ENCODE data around the gene PNN. TPM values are rescaled to one million over a fixed set of nuclear protein-coding genes. Genes with fewer than 3 reads are reported as not detected.

Gene PNN
- total and polyA plus RNA-seq, 9 of the 15 experiments (the other 6 are each of a cell fraction or from before 2014, with no cell fraction given), result 30.2 to 188 (median 69.7) TPM

GRCh38 chr14:39174560-39175444 lies at the start of gene PNN (continued):
- TF ChIP-seq NBN (IDR thresholded peaks at IDR 0.05; ENCODE audit: low read depth), result 0 out of 2 replicates have a peak, but pooled peaks have one; percentile 22
- 0 out of 4 replicates have a peak, but pooled peaks of 1 of the 2 experiments have one; percentile 36 for TF ChIP-seq ARNT (IDR thresholded peaks at IDR 0.05)
- TF ChIP-seq BHLHE40 (IDR thresholded peaks at IDR 0.05; ENCODE audit: low read length), result peak; percentile 93
- TF ChIP-seq HCFC1 (IDR thresholded peaks at IDR 0.05; ENCODE audit: low read depth, low read length), result peak; percentile 56
- no peak for TF ChIP-seq FOXK1 (CRISPR knock-in tag; IDR thresholded peaks at IDR 0.05; ENCODE audit: borderline replicate concordance)
- peak; percentile 57; the same call in 1 of the 2 replicates for TF ChIP-seq GTF2E2 (tag; IDR thresholded peaks at IDR 0.05)
- peak; percentile 82; the same call in 1 of the 2 replicates for TF ChIP-seq EP400 (IDR thresholded peaks at IDR 0.05)
- TF ChIP-seq MAFF (IDR thresholded peaks at IDR 0.05; ENCODE audit: low read length), result peak; percentile 49; the same call in 1 of the 2 replicates
- no peak for TF ChIP-seq OTX1 (CRISPR knock-in tag; IDR thresholded peaks at IDR 0.05)
- peak; percentile 72 for TF ChIP-seq ZNF384 (IDR thresholded peaks at IDR 0.05; ENCODE audit: low read depth, low read length)
- TF ChIP-seq ZFX (CRISPR knock-in tag; IDR thresholded peaks at IDR 0.05), result peak; percentile 98
- peak; percentile 99 for TF ChIP-seq TCF7L2 (IDR thresholded peaks at IDR 0.05; ENCODE audit: low read depth, low read length)
- peak; percentile 93 for TF ChIP-seq TAF1 (IDR thresholded peaks at IDR 0.05; ENCODE audit: control insufficient read depth, extremely low read depth, insufficient read depth, low read length, severe bottlenecking)
- no peak for TF ChIP-seq TGIF2 (CRISPR knock-in tag; IDR thresholded peaks at IDR 0.05)
- TF ChIP-seq ZZZ3 (IDR thresholded peaks at IDR 0.05), result 0 out of 2 replicates have a peak, but pooled peaks have one; percentile 29
- no peak for TF ChIP-seq HDAC3 (IDR thresholded peaks at IDR 0.05; ENCODE audit: borderline replicate concordance, partially characterized antibody)
- no peak for TF ChIP-seq HLTF (IDR thresholded peaks at IDR 0.05)
- peak; percentile 96 for TF ChIP-seq JUND (IDR thresholded peaks at IDR 0.05; ENCODE audit: borderline replicate concordance, low read depth, low read length)
- TF ChIP-seq JUND (tag; IDR thresholded peaks at IDR 0.05; ENCODE audit: borderline replicate concordance, low read depth, low read length), result peak; percentile 57; the same call in 1 of the 3 replicates
- peak; percentile 92 for TF ChIP-seq POLR2AphosphoS5 (IDR thresholded peaks at IDR 0.05; ENCODE audit: control insufficient read depth, insufficient read depth, low read depth, low read length)
- TF ChIP-seq NONO (IDR thresholded peaks at IDR 0.05; ENCODE audit: low read depth in 2 of 2, low read length in 1 of 2), result peak in 1 of 2 experiments; percentile 98; a peak in 2 of 4 replicates
- no peak for TF ChIP-seq CSDE1 (IDR thresholded peaks at IDR 0.05)
- no peak for TF ChIP-seq POU5F1 (IDR thresholded peaks at IDR 0.05; ENCODE audit: borderline replicate concordance, low read depth, low read length, partially characterized antibody)
- TF ChIP-seq HDAC1 (IDR thresholded peaks at IDR 0.05), result 0 out of 4 replicates have a peak, but pooled peaks of 1 of the 2 experiments have one; percentile 13
- TF ChIP-seq, protein P1, sequence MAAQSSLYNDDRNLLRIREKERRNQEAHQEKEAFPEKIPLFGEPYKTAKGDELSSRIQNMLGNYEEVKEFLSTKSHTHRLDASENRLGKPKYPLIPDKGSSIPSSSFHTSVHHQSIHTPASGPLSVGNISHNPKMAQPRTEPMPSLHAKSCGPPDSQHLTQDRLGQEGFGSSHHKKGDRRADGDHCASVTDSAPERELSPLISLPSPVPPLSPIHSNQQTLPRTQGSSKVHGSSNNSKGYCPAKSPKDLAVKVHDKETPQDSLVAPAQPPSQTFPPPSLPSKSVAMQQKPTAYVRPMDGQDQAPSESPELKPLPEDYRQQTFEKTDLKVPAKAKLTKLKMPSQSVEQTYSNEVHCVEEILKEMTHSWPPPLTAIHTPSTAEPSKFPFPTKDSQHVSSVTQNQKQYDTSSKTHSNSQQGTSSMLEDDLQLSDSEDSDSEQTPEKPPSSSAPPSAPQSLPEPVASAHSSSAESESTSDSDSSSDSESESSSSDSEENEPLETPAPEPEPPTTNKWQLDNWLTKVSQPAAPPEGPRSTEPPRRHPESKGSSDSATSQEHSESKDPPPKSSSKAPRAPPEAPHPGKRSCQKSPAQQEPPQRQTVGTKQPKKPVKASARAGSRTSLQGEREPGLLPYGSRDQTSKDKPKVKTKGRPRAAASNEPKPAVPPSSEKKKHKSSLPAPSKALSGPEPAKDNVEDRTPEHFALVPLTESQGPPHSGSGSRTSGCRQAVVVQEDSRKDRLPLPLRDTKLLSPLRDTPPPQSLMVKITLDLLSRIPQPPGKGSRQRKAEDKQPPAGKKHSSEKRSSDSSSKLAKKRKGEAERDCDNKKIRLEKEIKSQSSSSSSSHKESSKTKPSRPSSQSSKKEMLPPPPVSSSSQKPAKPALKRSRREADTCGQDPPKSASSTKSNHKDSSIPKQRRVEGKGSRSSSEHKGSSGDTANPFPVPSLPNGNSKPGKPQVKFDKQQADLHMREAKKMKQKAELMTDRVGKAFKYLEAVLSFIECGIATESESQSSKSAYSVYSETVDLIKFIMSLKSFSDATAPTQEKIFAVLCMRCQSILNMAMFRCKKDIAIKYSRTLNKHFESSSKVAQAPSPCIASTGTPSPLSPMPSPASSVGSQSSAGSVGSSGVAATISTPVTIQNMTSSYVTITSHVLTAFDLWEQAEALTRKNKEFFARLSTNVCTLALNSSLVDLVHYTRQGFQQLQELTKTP (IDR thresholded peaks at IDR 0.05; ENCODE audit: low read depth in 1 of 2, partially characterized antibody in 2 of 2), result peak; percentile 29 to 36

Data from K562 (cell line).